Activated CD8-positive, alpha-beta T cell treated with anti-CD3 and anti-CD28 coated beads for 36 hours (primary cell): ENCODE results near the gene ACER2. TPM values are rescaled to one million over a fixed set of nuclear protein-coding genes. Genes with fewer than 3 reads are reported as not detected.

Source experiments
- ATAC-seq: fragments of 200-7000 bp; cut with Tn5 transposase; one replicate; pipeline ENCODE4 v1.10.0; 2021; ENCODE audit warnings: mild to moderate bottlenecking, moderate library complexity
- CTCF ChIA-PET: fragments of 350-600 bp; sonication (Branson Sonifier 250); formaldehyde crosslinking; loops from one replicate; lab custom pipeline; 2021; ENCODE audit warnings: antibody characterized with exemption; lab: Charles Lee
- POLR2A ChIA-PET: fragments of 350-600 bp; sonication (Branson Sonifier 250); formaldehyde crosslinking; loops from one replicate; lab custom pipeline; 2021; ENCODE audit warnings: antibody characterized with exemption; lab: Charles Lee
- DNase-seq: peaks from one replicate; pipeline ENCODE4 v3.0.0-alpha.2; 2020
- H3K27ac Mint-ChIP-seq: one replicate; pipeline ENCODE4 v1.8.0; 2021; ENCODE audit warnings: mild to moderate bottlenecking, mixed read lengths
- H3K27me3 Mint-ChIP-seq: one replicate; pipeline ENCODE4 v1.8.0; 2021; ENCODE audit warnings: mixed read lengths
- H3K36me3 Mint-ChIP-seq: one replicate; pipeline ENCODE4 v1.8.0; 2021; ENCODE audit warnings: low read depth, mixed read lengths
- H3K4me1 Mint-ChIP-seq: one replicate; pipeline ENCODE4 v1.8.0; 2021; ENCODE audit warnings: low read depth, mixed read lengths
- H3K4me3 Mint-ChIP-seq: one replicate; pipeline ENCODE4 v1.8.0; 2021; ENCODE audit warnings: mild to moderate bottlenecking, moderate library complexity, mixed read lengths
- H3K9me3 Mint-ChIP-seq: one replicate; pipeline ENCODE4 v1.8.0; 2021; ENCODE audit warnings: mixed read lengths
- intact Hi-C: fragments of 100-400 bp; cut with micrococcal nuclease; formaldehyde crosslinking; loops from one replicate; pipeline ENCODE4 v1.10.0; 2022
- total RNA-seq, 2 experiments: library from RNA; stranded (reverse); gene quantifications; one replicate each; pipeline ENCODE4 v1.2.3, GENCODE V29; 2021
- TF ChIP-seq, protein P1 (sequence below): fragments of 200-600 bp; IDR thresholded peaks from one replicate; pipeline ENCODE4 v1.8.0; 2022; ENCODE audit warnings: antibody characterized with exemption, mild to moderate bottlenecking

The ACER2 gene
- total RNA-seq, 2 experiments from 2014 or later = 1.2 to 1.4 TPM

DNA sequence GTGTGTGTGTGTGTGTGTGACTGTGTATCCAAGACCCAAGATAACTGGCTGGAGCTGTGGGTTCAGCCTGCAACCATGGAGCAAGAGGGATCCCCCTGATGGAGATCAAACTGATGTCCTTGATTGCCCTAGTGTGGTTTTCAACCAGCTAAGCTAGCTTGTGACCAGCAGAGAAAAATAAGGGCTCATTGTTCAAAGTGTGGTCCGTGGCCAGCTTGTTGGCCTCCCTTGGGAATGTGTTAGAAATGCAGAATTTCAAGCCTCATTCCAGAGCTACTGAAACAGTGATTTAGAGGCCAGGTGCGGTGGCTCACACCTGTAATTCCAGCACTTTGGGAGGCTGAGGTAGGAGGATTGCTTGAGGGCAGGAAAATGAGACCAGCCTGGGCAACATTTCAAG lies 79.9 kb downstream of the ACER2 start:
- no peak for DNase-seq
- Mint-ChIP-seq H3K36me3 (no peaks in the 10 kb centered on the region), H3K4me1 (peaks cover 9% of the 10 kb centered on the region), H3K27me3 (peaks cover 6% of the 10 kb centered on the region), H3K9me3 (no peaks in the 10 kb centered on the region), H3K27ac (no peak overlapping the region), H3K4me3 (no peak overlapping the region)
- POLR2A ChIA-PET = no interaction called here
- TF ChIP-seq, protein P1, sequence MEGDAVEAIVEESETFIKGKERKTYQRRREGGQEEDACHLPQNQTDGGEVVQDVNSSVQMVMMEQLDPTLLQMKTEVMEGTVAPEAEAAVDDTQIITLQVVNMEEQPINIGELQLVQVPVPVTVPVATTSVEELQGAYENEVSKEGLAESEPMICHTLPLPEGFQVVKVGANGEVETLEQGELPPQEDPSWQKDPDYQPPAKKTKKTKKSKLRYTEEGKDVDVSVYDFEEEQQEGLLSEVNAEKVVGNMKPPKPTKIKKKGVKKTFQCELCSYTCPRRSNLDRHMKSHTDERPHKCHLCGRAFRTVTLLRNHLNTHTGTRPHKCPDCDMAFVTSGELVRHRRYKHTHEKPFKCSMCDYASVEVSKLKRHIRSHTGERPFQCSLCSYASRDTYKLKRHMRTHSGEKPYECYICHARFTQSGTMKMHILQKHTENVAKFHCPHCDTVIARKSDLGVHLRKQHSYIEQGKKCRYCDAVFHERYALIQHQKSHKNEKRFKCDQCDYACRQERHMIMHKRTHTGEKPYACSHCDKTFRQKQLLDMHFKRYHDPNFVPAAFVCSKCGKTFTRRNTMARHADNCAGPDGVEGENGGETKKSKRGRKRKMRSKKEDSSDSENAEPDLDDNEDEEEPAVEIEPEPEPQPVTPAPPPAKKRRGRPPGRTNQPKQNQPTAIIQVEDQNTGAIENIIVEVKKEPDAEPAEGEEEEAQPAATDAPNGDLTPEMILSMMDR = no peak
- no peak for ATAC-seq
- CTCF ChIA-PET = interaction anchor here (4.1 kb wide), 1 partner anchor 23 kb away, joined by 37 read pairs; no protein-coding TSS in a partner anchor
- intact Hi-C loops = no loop called here

- ATAC-seq (no peak), DNase-seq (no peak)
- H3K27me3 Mint-ChIP-seq = peaks cover 9% of the 10 kb centered on the region
- POLR2A ChIA-PET = no interaction called here
- no peak overlapping the region for H3K27ac Mint-ChIP-seq
- no peak overlapping the region for H3K4me3 Mint-ChIP-seq
- no peaks in the 10 kb centered on the region for H3K36me3 Mint-ChIP-seq
- H3K9me3 Mint-ChIP-seq = no peaks in the 10 kb centered on the region
- intact Hi-C loops = no loop called here
- peaks cover 13% of the 10 kb centered on the region for H3K4me1 Mint-ChIP-seq
- CTCF ChIA-PET = interaction anchor here (1.5 kb wide), 1 partner anchor 25 kb away, joined by 5 read pairs; no protein-coding TSS in a partner anchor
- TF ChIP-seq, protein P1 = no peak
These were observed 81.5 kb downstream of the ACER2 start for GRCh38 chr9:19490269-19490668.

- H3K9me3 Mint-ChIP-seq = no peaks in the 10 kb centered on the region
- TF ChIP-seq, protein P1 = no peak
- ChIA-PET CTCF (interaction anchor here (0.6 to 1.5 kb wide), 3 partner anchors 20 to 1733 kb away, joined by 3 to 5 read pairs (median 3); no protein-coding TSS in a partner anchor), POLR2A (interaction anchor here (0.6 kb wide), 1 partner anchor 1502 kb away, joined by 3 read pairs; no protein-coding TSS in a partner anchor)
- H3K4me3 Mint-ChIP-seq = no peak overlapping the region
- intact Hi-C loops = no loop called here
- H3K27me3 Mint-ChIP-seq = peaks cover 9% of the 10 kb centered on the region
- no peak for ATAC-seq
- H3K27ac Mint-ChIP-seq = no peak overlapping the region
- DNase-seq = no peak
- H3K36me3 Mint-ChIP-seq = no peaks in the 10 kb centered on the region
- H3K4me1 Mint-ChIP-seq = peaks cover 13% of the 10 kb centered on the region
These were observed 82.0 kb downstream of the ACER2 start for GRCh38 chr9:19490828-19491227.

GRCh38 chr9:19492775-19493173 lies 84.0 kb downstream of the ACER2 start:
- H3K36me3 Mint-ChIP-seq = no peaks in the 10 kb centered on the region
- ATAC-seq = no peak
- no peak overlapping the region for H3K27ac Mint-ChIP-seq
- H3K9me3 Mint-ChIP-seq = no peaks in the 10 kb centered on the region
- intact Hi-C loops = no loop called here
- no peak overlapping the region for H3K4me3 Mint-ChIP-seq
- H3K4me1 Mint-ChIP-seq = peaks cover 13% of the 10 kb centered on the region
- H3K27me3 Mint-ChIP-seq = peaks cover 9% of the 10 kb centered on the region
- ChIA-PET CTCF (interaction anchor here (0.7 to 1.6 kb wide), 6 partner anchors 8 to 142 kb away, joined by 3 to 8 read pairs (median 4); no protein-coding TSS in a partner anchor), POLR2A (no interaction called here)
- TF ChIP-seq, protein P1 = no peak
- no peak for DNase-seq

DNA sequence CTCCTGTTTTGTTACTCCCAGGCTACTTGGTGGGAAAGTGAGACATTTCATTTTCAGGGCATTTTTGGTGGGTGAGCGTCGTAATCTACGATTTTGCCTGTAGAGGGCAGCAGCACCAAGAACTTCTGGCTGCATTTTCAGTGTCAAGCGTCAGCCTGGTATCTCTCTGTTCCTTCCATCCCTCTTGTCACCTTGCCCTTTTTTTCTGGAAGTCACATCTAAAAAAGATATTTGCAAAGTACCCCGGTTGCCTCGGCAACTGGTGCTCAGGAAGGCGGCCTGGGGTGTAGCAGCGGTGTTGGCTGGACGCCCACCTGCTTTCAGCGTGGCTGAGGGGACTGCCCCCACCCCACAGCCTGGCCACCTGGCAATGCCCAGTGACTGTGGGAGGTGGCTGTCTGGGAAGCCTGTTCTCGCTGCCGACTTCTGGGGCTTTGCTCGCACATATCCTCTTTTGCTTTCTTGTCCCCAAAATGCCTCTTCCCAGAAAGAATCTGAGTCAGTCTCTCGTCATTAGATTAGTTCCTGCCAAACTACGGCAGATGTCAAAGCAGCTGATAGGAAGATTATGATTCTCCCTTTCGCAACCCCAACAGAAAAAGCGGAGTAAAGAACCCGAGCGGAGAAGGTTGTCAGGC lies 84.5 kb downstream of the ACER2 start:
- no peaks in the 10 kb centered on the region for H3K36me3 Mint-ChIP-seq
- CTCF ChIA-PET = interaction anchor here (0.7 to 1.6 kb wide), 5 partner anchors 9 to 141 kb away, joined by 3 to 8 read pairs (median 4); no protein-coding TSS in a partner anchor
- intact Hi-C loops = no loop called here
- no peak overlapping the region for H3K4me3 Mint-ChIP-seq
- H3K9me3 Mint-ChIP-seq = no peaks in the 10 kb centered on the region
- H3K27ac Mint-ChIP-seq = no peak overlapping the region
- ATAC-seq (peak; percentile 81), DNase-seq (peak; percentile 47)
- POLR2A ChIA-PET = interaction anchor here (0.5 kb wide), 1 partner anchor 12 kb away, joined by 3 read pairs; no protein-coding TSS in a partner anchor
- H3K27me3 Mint-ChIP-seq = peaks cover 9% of the 10 kb centered on the region
- TF ChIP-seq, protein P1 = peak; percentile 83
- peaks cover 13% of the 10 kb centered on the region for H3K4me1 Mint-ChIP-seq
